Brain microvascular endothelial cell (primary cell): ENCODE measurements around the gene SHC1.

Source experiments
- DNase-seq: peaks from one replicate; pipeline ENCODE4 v3.0.0-alpha.2; 2020
- H3K27ac ChIP-seq: fragments of 250-450 bp; sonication (Bioruptor Pico); 2 replicates; pipeline ENCODE4 v1.5.1; 2020; ENCODE audit warnings: mild to moderate bottlenecking, moderate library complexity
- H3K27me3 ChIP-seq: fragments of 250-450 bp; sonication (Bioruptor Pico); replicated peaks from 2 replicates; pipeline ENCODE4 v1.5.1; 2020; ENCODE audit warnings: mild to moderate bottlenecking
- H3K36me3 ChIP-seq: fragments of 250-450 bp; sonication (Bioruptor Pico); replicated peaks from 2 replicates; pipeline ENCODE4 v1.5.1; 2020; ENCODE audit warnings: mild to moderate bottlenecking
- H3K4me3 ChIP-seq: 2 replicates; pipeline ENCODE4 v1.5.1; 2011; ENCODE audit warnings: low read depth, mild to moderate bottlenecking, control low read depth, low read length, moderate library complexity
- CTCF ChIP-seq: IDR thresholded peaks from 2 replicates; pipeline ENCODE4 v1.5.1; 2011; ENCODE audit warnings: low read depth, mild to moderate bottlenecking, moderate library complexity, low read length, control low read depth, inconsistent platforms; ENCODE audit errors: missing control alignments
- in situ Hi-C: cut with HindIII; loops from 2 replicates; pipeline ENCODE4 v1.10.0; 2017; ENCODE audit warnings: low sequenced_read_pairs, low pct_ligation_motif_present

Gene SHC1

GRCh38 chr1:155012026-155012546 is 41.5 kb upstream of the SHC1 start:
- H3K27me3 ChIP-seq: no peaks in the 10 kb centered on the region
- no peak for DNase-seq
- H3K4me3 ChIP-seq: no peak overlapping the region
- peaks cover 20% of the 10 kb centered on the region for H3K36me3 ChIP-seq
- in situ Hi-C loops: no loop called here
- no peak for TF ChIP-seq CTCF
- no peak overlapping the region for H3K27ac ChIP-seq

GRCh38 chr1:155011437-155012025 is 41.0 kb upstream of the SHC1 start:
- no peak overlapping the region for H3K27ac ChIP-seq

GRCh38 chr1:155011004-155011416 is 40.5 kb upstream of the SHC1 start:
- in situ Hi-C loops: no loop called here

More at GRCh38 chr1:155011437-155012025, 41.0 kb upstream of the SHC1 start:
- no peak for TF ChIP-seq CTCF
- H3K27me3 ChIP-seq: no peaks in the 10 kb centered on the region
- H3K4me3 ChIP-seq: no peak overlapping the region
- no peak for DNase-seq
- H3K36me3 ChIP-seq: peaks cover 23% of the 10 kb centered on the region
- in situ Hi-C loops: no loop called here

GRCh38 chr1:155010211-155010918 is 39.8 kb upstream of the SHC1 start:
- H3K36me3 ChIP-seq: peaks cover 12% of the 10 kb centered on the region
- no peaks in the 10 kb centered on the region for H3K27me3 ChIP-seq
- no peak overlapping the region for H3K4me3 ChIP-seq
- TF ChIP-seq CTCF: no peak
- no peak for DNase-seq
- in situ Hi-C loops: no loop called here
- no peak overlapping the region for H3K27ac ChIP-seq

More at GRCh38 chr1:155011004-155011416, 40.5 kb upstream of the SHC1 start:
- no peaks in the 10 kb centered on the region for H3K27me3 ChIP-seq
- peaks cover 18% of the 10 kb centered on the region for H3K36me3 ChIP-seq
- no peak overlapping the region for H3K27ac ChIP-seq
- H3K4me3 ChIP-seq: no peak overlapping the region
- DNase-seq: no peak
- TF ChIP-seq CTCF: no peak

- H3K27me3 ChIP-seq: no peaks in the 10 kb centered on the region
- DNase-seq: no peak
- no peak for TF ChIP-seq CTCF
- H3K4me3 ChIP-seq: no peak overlapping the region
- no peak overlapping the region for H3K27ac ChIP-seq
- peaks cover 6% of the 10 kb centered on the region for H3K36me3 ChIP-seq
- in situ Hi-C loops: no loop called here
Observed at GRCh38 chr1:155009742-155010141, 39.2 kb upstream of the SHC1 start.
